GM12891 (cell line): ENCODE measurements around the gene SEMA3A.

Source experiments
- PAX5 ChIP-seq: IDR thresholded peaks from 2 replicates; pipeline ENCODE4 v1.6.1; 2011; ENCODE audit warnings: low read length, moderate library complexity, mild to moderate bottlenecking; ENCODE audit not compliant: insufficient read depth, severe bottlenecking
- POLR2A ChIP-seq: IDR thresholded peaks from 2 replicates; pipeline ENCODE4 v1.6.1; 2011; ENCODE audit warnings: low read depth, low read length, control low read depth
- POLR2AphosphoS5 ChIP-seq: IDR thresholded peaks from 2 replicates; pipeline ENCODE4 v1.6.1; 2011; ENCODE audit warnings: low read depth, low read length, control low read depth
- SPI1 ChIP-seq: IDR thresholded peaks from 2 replicates; pipeline ENCODE4 v1.6.1; 2011; ENCODE audit warnings: low read depth, low read length, control low read depth
- TAF1 ChIP-seq: IDR thresholded peaks from 2 replicates; pipeline ENCODE4 v1.6.1; 2011; ENCODE audit warnings: low read depth, low read length, control low read depth

DNA sequence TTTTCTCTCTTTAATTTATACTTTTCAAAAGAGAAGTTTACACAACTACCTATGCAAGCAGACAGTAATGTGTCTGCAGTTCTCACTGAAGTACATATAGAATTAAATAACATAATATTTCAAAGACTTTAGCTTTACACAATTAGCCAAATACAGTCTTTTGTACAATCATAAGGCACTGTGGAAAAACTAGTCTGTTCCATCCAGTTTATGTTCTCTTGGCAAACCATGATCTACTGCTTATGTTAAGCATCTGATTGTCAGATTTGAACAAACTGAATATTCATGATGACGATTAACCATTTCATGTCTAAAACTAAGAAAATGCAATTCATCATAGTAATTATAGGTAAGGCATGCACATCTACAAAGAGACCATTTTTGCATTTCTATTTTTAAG lies 842 bp downstream of the SEMA3A start:
- no peak for TF ChIP-seq SPI1
- no peak for TF ChIP-seq POLR2AphosphoS5
- TF ChIP-seq POLR2A, result no peak
- no peak for TF ChIP-seq TAF1
- TF ChIP-seq PAX5, result no peak
